GM23338 (cell line): ENCODE results near the gene CMSS1. TPM values are rescaled to one million over a fixed set of nuclear protein-coding genes. Genes with fewer than 3 reads are reported as not detected.

Experiments
- ATAC-seq: fragments of 200-7000 bp; cut with Tn5 transposase; 3 replicates; pipeline ENCODE4 v1.9.1; 2020
- DNase-seq: peaks from one replicate; pipeline ENCODE4 v3.0.0-alpha.2; 2015; ENCODE audit warnings: low spot score
- H2AFZ ChIP-seq: fragments of 200-600 bp; sonication (generic); 2 replicates; pipeline ENCODE4 v1.8.0; 2016; ENCODE audit warnings: antibody characterized with exemption, mild to moderate bottlenecking, moderate library complexity
- H3F3A ChIP-seq: fragments of 200-600 bp; sonication (generic); replicated peaks from 2 replicates; pipeline ENCODE4 v1.8.0; 2017; ENCODE audit warnings: antibody characterized with exemption, mixed run types, low read depth
- H3K27ac ChIP-seq: fragments of 200-600 bp; sonication (generic); 2 replicates; pipeline ENCODE4 v1.6.1; 2016; ENCODE audit warnings: low read depth
- H3K27me3 ChIP-seq: fragments of 200-600 bp; sonication (generic); 2 replicates; pipeline ENCODE4 v1.8.0; 2016; ENCODE audit warnings: mild to moderate bottlenecking, mixed run types, moderate library complexity; ENCODE audit not compliant: insufficient read depth
- H3K36me3 ChIP-seq: fragments of 200-600 bp; sonication (generic); 2 replicates; pipeline ENCODE4 v1.8.0; 2016; ENCODE audit warnings: mild to moderate bottlenecking; ENCODE audit not compliant: insufficient read depth
- H3K4me1 ChIP-seq: fragments of 200-600 bp; sonication (generic); 2 replicates; pipeline ENCODE4 v1.8.0; 2016; ENCODE audit warnings: mild to moderate bottlenecking, moderate library complexity; ENCODE audit not compliant: insufficient read depth
- H3K4me2 ChIP-seq: fragments of 200-600 bp; sonication (generic); 2 replicates; pipeline ENCODE4 v1.7.1; 2017; ENCODE audit warnings: mixed run types
- H3K4me3 ChIP-seq: fragments of 200-600 bp; sonication (generic); 2 replicates; pipeline ENCODE4 v1.6.1; 2016; ENCODE audit warnings: mixed run types
- H3K79me2 ChIP-seq: fragments of 200-600 bp; sonication (generic); replicated peaks from 2 replicates; pipeline ENCODE4 v1.8.0; 2017; ENCODE audit warnings: mild to moderate bottlenecking; ENCODE audit not compliant: insufficient read depth
- H3K9me2 ChIP-seq: fragments of 200-600 bp; sonication (generic); 2 replicates; pipeline ENCODE4 v1.8.0; 2017; ENCODE audit not compliant: insufficient read depth
- H4K20me1 ChIP-seq: fragments of 200-600 bp; sonication (generic); replicated peaks from 2 replicates; pipeline ENCODE4 v1.8.0; 2017; ENCODE audit warnings: mild to moderate bottlenecking; ENCODE audit not compliant: insufficient read depth
- H3K27ac Mint-ChIP-seq: 2 replicates; pipeline ENCODE4 v1.8.0; 2020; ENCODE audit warnings: inconsistent platforms, mild to moderate bottlenecking, moderate library complexity, mixed read lengths
- H3K27me3 Mint-ChIP-seq: 3 replicates; pipeline ENCODE4 v1.8.0; 2022; ENCODE audit warnings: low read depth, mild to moderate bottlenecking, moderate library complexity, mixed read lengths, inconsistent platforms; ENCODE audit not compliant: insufficient read depth, poor library complexity
- H3K36me3 Mint-ChIP-seq: 3 replicates; pipeline ENCODE4 v1.8.0; 2021; ENCODE audit warnings: low read depth, mild to moderate bottlenecking, inconsistent platforms, moderate library complexity, mixed read lengths
- H3K4me1 Mint-ChIP-seq: 3 replicates; pipeline ENCODE4 v1.8.0; 2020; ENCODE audit warnings: mild to moderate bottlenecking, inconsistent platforms, mixed read lengths
- H3K4me3 Mint-ChIP-seq: 3 replicates; pipeline ENCODE4 v1.8.0; 2021; ENCODE audit warnings: moderate library complexity, mild to moderate bottlenecking, inconsistent platforms, mixed read lengths
- H3K9me3 Mint-ChIP-seq: 3 replicates; pipeline ENCODE4 v1.8.0; 2020; ENCODE audit warnings: moderate library complexity, mild to moderate bottlenecking, inconsistent platforms, mixed read lengths
- CREB1 ChIP-seq: fragments of 250-450 bp; sonication (Bioruptor Pico); IDR thresholded peaks from 2 replicates; pipeline ENCODE4 v1.5.0; 2020; ENCODE audit warnings: low read depth, mild to moderate bottlenecking, moderate library complexity
- EZH2 ChIP-seq: fragments of 200-600 bp; sonication (generic); IDR thresholded peaks from one replicate; pipeline ENCODE4 v1.8.0; 2017; ENCODE audit warnings: antibody characterized with exemption, mild to moderate bottlenecking, low read depth; ENCODE audit not compliant: unreplicated experiment
- EZH2phosphoT487 ChIP-seq: fragments of 200-600 bp; sonication (generic); IDR thresholded peaks from one replicate; pipeline ENCODE4 v1.8.1; 2018; ENCODE audit warnings: antibody characterized with exemption; ENCODE audit not compliant: unreplicated experiment
- JUNB ChIP-seq: IDR thresholded peaks from one replicate; pipeline ENCODE4 v1.6.1; 2016; ENCODE audit warnings: antibody characterized with exemption; ENCODE audit not compliant: unreplicated experiment
- NANOG ChIP-seq: IDR thresholded peaks from 2 replicates; pipeline ENCODE4 v1.6.1; 2016; ENCODE audit warnings: antibody characterized with exemption, borderline replicate concordance
- POLR2AphosphoS5 ChIP-seq: IDR thresholded peaks from 2 replicates; pipeline ENCODE4 v1.6.1; 2016; ENCODE audit warnings: antibody characterized with exemption, low read depth
- STAT1 ChIP-seq: IDR thresholded peaks from one replicate; pipeline ENCODE4 v1.6.1; 2016; ENCODE audit warnings: antibody characterized with exemption; ENCODE audit not compliant: unreplicated experiment
- ZNF114 ChIP-seq: fragments of 250-450 bp; sonication (Bioruptor Pico); IDR thresholded peaks from 2 replicates; pipeline ENCODE4 v1.5.0; 2020; ENCODE audit warnings: mild to moderate bottlenecking, moderate library complexity
- ZNF331 ChIP-seq: fragments of 250-450 bp; sonication (Bioruptor Pico); IDR thresholded peaks from 2 replicates; pipeline ENCODE4 v1.5.0; 2020; ENCODE audit warnings: low read depth, mild to moderate bottlenecking, moderate library complexity
- ZNF462 ChIP-seq: fragments of 250-450 bp; sonication (Bioruptor Pico); IDR thresholded peaks from 2 replicates; pipeline ENCODE4 v1.5.0; 2020; ENCODE audit warnings: mild to moderate bottlenecking, moderate library complexity
- polyA plus RNA-seq: library from polyadenylated mRNA; unstranded; fragments of >200 nt; fragmentation: Nextera tagmentation; extraction: Ambion mirVana; gene quantifications from 2 replicates; pipeline ENCODE4 v1.2.1, GENCODE V29; 2016
- total RNA-seq: library from RNA; depleted of rRNA; stranded (reverse); fragments of >200 nt; shearing (Covaris generic); gene quantifications from 2 replicates; pipeline ENCODE4 v1.2.3, GENCODE V29; 2014
- TF ChIP-seq, protein P1 (sequence below): IDR thresholded peaks from 2 replicates; pipeline ENCODE4 v1.6.1; 2016; ENCODE audit warnings: antibody characterized with exemption
- TF ChIP-seq, protein P2 (sequence below), 2 experiments: fragments of 200-600 bp in 1 of 2; sonication (generic) in 1 of 2; conservative IDR thresholded peaks; 2 replicates each; pipeline versions ENCODE4 v1.5.1 to v1.6.1; 2016 to 2017; ENCODE audit warnings: antibody characterized with exemption in 2 of 2, low read depth in 2 of 2, mild to moderate bottlenecking in 2 of 2, moderate library complexity in 1 of 2
- TF ChIP-seq, protein P3 (sequence below): IDR thresholded peaks from one replicate; pipeline ENCODE4 v1.6.1; 2018; ENCODE audit warnings: antibody characterized with exemption; ENCODE audit not compliant: unreplicated experiment

CMSS1 gene
- total and polyA plus RNA-seq, 2 experiments from 2014 or later = 39.4 to 187 TPM

DNA sequence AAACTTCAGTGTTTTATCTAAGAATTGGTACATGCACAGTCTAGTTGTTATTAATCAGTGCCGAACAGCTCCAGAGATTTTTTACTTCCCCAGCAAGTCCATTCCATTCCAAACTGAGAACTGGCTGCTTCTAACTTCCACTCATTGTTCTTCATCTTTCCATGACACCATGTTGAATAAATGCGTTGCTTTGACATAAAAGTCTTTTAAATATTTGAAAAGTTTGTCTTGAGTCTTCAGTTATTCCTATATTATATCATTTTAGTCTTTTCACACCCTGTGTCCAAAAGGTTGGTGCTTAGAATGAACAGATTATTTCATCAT, 65.4 kb downstream of the CMSS1 start:
- Histone ChIP-seq H2AFZ (no peak overlapping the region), H3K27ac (no peak overlapping the region), H3K4me3 (no peak overlapping the region), H3K9me2 (no peaks in the 10 kb centered on the region), H4K20me1 (peaks cover 7% of the 10 kb centered on the region), H3K4me1 (peaks cover 12% of the 10 kb centered on the region), H3K4me2 (no peak overlapping the region), H3K79me2 (peaks cover 3% of the 10 kb centered on the region; the same call in 1 of the 2 replicates), H3F3A (no peaks in the 10 kb centered on the region), H3K27me3 (peaks cover 23% of the 10 kb centered on the region), H3K36me3 (no peaks in the 10 kb centered on the region)
- H3K27me3 Mint-ChIP-seq = peaks cover 13% of the 10 kb centered on the region
- peaks cover 16% of the 10 kb centered on the region for H3K4me1 Mint-ChIP-seq
- H3K27ac Mint-ChIP-seq = no peak overlapping the region
- H3K9me3 Mint-ChIP-seq = no peaks in the 10 kb centered on the region
- DNase-seq = no peak
- ATAC-seq = no peak
- TF ChIP-seq ZNF114 (CRISPR knock-in tag) (no peak), ZNF462 (CRISPR knock-in tag) (no peak), POLR2AphosphoS5 (no peak), JUNB (no peak), ZNF331 (CRISPR knock-in tag) (no peak), CREB1 (CRISPR knock-in tag) (no peak), EZH2phosphoT487 (no peak), NANOG (no peak), STAT1 (no peak), EZH2 (no peak)
- TF ChIP-seq, protein P1, sequence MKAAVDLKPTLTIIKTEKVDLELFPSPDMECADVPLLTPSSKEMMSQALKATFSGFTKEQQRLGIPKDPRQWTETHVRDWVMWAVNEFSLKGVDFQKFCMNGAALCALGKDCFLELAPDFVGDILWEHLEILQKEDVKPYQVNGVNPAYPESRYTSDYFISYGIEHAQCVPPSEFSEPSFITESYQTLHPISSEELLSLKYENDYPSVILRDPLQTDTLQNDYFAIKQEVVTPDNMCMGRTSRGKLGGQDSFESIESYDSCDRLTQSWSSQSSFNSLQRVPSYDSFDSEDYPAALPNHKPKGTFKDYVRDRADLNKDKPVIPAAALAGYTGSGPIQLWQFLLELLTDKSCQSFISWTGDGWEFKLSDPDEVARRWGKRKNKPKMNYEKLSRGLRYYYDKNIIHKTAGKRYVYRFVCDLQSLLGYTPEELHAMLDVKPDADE = no peak
- TF ChIP-seq, protein P2, sequence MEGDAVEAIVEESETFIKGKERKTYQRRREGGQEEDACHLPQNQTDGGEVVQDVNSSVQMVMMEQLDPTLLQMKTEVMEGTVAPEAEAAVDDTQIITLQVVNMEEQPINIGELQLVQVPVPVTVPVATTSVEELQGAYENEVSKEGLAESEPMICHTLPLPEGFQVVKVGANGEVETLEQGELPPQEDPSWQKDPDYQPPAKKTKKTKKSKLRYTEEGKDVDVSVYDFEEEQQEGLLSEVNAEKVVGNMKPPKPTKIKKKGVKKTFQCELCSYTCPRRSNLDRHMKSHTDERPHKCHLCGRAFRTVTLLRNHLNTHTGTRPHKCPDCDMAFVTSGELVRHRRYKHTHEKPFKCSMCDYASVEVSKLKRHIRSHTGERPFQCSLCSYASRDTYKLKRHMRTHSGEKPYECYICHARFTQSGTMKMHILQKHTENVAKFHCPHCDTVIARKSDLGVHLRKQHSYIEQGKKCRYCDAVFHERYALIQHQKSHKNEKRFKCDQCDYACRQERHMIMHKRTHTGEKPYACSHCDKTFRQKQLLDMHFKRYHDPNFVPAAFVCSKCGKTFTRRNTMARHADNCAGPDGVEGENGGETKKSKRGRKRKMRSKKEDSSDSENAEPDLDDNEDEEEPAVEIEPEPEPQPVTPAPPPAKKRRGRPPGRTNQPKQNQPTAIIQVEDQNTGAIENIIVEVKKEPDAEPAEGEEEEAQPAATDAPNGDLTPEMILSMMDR (conservative IDR thresholded peaks at IDR 0.05; ENCODE audit: low read depth in 2 of 2) = no peak
- TF ChIP-seq, protein P3, sequence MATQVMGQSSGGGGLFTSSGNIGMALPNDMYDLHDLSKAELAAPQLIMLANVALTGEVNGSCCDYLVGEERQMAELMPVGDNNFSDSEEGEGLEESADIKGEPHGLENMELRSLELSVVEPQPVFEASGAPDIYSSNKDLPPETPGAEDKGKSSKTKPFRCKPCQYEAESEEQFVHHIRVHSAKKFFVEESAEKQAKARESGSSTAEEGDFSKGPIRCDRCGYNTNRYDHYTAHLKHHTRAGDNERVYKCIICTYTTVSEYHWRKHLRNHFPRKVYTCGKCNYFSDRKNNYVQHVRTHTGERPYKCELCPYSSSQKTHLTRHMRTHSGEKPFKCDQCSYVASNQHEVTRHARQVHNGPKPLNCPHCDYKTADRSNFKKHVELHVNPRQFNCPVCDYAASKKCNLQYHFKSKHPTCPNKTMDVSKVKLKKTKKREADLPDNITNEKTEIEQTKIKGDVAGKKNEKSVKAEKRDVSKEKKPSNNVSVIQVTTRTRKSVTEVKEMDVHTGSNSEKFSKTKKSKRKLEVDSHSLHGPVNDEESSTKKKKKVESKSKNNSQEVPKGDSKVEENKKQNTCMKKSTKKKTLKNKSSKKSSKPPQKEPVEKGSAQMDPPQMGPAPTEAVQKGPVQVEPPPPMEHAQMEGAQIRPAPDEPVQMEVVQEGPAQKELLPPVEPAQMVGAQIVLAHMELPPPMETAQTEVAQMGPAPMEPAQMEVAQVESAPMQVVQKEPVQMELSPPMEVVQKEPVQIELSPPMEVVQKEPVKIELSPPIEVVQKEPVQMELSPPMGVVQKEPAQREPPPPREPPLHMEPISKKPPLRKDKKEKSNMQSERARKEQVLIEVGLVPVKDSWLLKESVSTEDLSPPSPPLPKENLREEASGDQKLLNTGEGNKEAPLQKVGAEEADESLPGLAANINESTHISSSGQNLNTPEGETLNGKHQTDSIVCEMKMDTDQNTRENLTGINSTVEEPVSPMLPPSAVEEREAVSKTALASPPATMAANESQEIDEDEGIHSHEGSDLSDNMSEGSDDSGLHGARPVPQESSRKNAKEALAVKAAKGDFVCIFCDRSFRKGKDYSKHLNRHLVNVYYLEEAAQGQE = no peak
- no peak overlapping the region for H3K4me3 Mint-ChIP-seq
- peaks cover 2% of the 10 kb centered on the region; the same call in 1 of the 3 replicates for H3K36me3 Mint-ChIP-seq
